Measurements from ENCODE around the gene KCNB1. TPM values are rescaled to one million over a fixed set of nuclear protein-coding genes. Genes with fewer than 3 reads are reported as not detected.

Gene KCNB1
- total RNA-seq, 1 donor from 2014 or later, result not detected

DNA sequence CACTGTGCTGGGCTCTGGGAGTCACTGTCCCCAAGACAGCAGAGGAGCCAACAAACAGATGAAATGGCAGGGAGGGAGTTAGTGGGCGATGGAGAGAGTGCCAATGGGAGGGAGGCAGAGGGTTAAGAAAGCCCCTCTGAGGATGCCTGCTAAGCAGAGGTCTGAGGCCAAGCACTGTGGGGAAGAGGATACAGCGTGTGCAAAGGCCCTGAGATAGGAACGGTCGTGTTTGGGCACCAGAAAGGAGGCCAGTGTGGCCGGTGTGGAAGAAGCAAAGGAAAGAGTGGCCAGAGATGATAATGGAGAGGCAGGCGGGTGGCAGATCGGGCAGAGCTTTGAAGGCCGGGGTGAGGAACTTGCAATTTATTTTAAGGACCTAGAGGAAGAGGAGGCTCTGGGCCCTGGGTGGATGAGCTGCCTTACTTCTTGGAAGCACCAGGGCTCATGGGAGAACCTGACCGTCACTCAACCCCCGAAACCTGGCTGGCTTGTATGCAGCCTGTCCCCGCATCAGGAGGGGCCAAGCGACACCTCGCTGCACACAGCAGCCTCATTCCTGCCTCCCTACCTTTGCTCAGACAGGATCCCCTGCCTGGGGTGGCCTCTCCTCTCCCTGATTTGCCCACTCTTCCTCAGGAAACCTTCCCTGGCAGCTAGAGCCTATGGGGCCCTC, 73.0 kb downstream of the KCNB1 start:
- peaks cover 21% of the 10 kb centered on the region for H3K27me3 Mint-ChIP-seq
- TF ChIP-seq, protein P1, sequence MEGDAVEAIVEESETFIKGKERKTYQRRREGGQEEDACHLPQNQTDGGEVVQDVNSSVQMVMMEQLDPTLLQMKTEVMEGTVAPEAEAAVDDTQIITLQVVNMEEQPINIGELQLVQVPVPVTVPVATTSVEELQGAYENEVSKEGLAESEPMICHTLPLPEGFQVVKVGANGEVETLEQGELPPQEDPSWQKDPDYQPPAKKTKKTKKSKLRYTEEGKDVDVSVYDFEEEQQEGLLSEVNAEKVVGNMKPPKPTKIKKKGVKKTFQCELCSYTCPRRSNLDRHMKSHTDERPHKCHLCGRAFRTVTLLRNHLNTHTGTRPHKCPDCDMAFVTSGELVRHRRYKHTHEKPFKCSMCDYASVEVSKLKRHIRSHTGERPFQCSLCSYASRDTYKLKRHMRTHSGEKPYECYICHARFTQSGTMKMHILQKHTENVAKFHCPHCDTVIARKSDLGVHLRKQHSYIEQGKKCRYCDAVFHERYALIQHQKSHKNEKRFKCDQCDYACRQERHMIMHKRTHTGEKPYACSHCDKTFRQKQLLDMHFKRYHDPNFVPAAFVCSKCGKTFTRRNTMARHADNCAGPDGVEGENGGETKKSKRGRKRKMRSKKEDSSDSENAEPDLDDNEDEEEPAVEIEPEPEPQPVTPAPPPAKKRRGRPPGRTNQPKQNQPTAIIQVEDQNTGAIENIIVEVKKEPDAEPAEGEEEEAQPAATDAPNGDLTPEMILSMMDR (IDR thresholded peaks at IDR 0.05), result no peak
- ATAC-seq (ENCODE audit: low read depth), result no peak
- CTCF ChIA-PET, result no interaction called here
- no peak overlapping the region for H3K4me3 Mint-ChIP-seq
- H3K4me1 Mint-ChIP-seq, result no peaks in the 10 kb centered on the region
- no peaks in the 10 kb centered on the region for H3K9me3 Mint-ChIP-seq
- DNase-seq, result no peak
- intact Hi-C loops (cut with micrococcal nuclease), result no loop called here
- H3K27ac Mint-ChIP-seq, result no peak overlapping the region
- no peaks in the 10 kb centered on the region for H3K36me3 Mint-ChIP-seq (ENCODE audit: low read depth)
- POLR2A ChIA-PET, result no interaction called here

DNA sequence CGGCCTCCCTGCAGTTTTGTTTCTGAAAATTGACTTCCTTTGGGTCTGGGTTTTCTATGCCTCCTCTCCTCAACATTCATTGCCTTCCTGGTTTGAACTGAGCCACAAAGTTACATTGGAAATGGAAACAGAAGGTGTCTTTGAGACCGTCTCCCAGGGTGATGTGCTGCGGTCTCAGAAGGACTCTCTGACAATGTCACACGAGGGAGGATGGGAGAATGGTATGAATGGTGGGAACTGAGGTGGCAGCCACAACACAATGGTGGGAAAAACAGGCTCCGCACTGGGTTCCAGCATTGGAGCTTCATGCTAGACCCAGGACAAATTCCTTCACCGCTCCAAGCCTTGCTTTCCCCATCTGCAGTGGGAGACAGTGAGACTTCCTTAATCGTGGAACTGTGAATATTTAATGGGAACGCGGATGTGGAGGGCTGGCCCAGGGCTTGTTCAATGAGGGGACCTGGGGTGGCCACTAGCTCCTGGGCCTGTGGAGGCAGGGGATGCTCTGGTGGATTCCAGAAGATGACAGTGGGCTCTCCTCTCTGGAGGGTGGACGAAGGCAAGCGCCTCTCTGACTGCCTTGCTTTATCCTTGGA, 73.9 kb downstream of the KCNB1 start:
- Mint-ChIP-seq H3K4me1 (no peaks in the 10 kb centered on the region), H3K36me3 (ENCODE audit: low read depth) (no peaks in the 10 kb centered on the region), H3K9me3 (no peaks in the 10 kb centered on the region), H3K27me3 (peaks cover 16% of the 10 kb centered on the region), H3K27ac (no peak overlapping the region), H3K4me3 (no peak overlapping the region)
- ATAC-seq (ENCODE audit: low read depth), result no peak
- CTCF ChIA-PET, result no interaction called here
- POLR2A ChIA-PET, result no interaction called here
- no peak for DNase-seq
- intact Hi-C loops (cut with micrococcal nuclease), result no loop called here
- TF ChIP-seq, protein P1 (IDR thresholded peaks at IDR 0.05), result no peak

DNA sequence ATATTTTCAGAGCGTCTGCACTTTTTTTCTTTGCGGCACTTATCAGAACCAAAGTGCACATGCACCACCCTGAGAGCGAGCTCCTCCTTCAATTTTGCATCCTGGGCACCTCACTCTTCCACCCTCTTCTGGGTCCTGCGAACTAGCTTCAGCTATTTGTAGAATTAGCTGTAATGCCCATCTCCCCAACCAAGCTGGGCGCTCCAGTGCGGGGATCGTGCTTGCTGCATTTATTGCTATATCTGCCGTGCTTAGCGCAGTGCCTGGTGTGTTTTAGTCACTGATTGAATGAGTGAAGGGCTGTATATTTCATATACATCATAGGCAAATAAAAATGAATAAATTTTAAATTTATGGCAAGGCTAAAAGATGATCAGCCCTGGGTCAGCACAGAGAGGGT, 75.8 kb downstream of the KCNB1 start:
- Mint-ChIP-seq H3K4me1 (no peaks in the 10 kb centered on the region), H3K36me3 (ENCODE audit: low read depth) (no peaks in the 10 kb centered on the region), H3K27ac (no peak overlapping the region), H3K9me3 (peaks cover 2% of the 10 kb centered on the region), H3K27me3 (peaks cover 20% of the 10 kb centered on the region), H3K4me3 (no peak overlapping the region)
- no peak for DNase-seq
- CTCF ChIA-PET, result no interaction called here
- ATAC-seq (ENCODE audit: low read depth), result no peak
- TF ChIP-seq, protein P1 (IDR thresholded peaks at IDR 0.05), result no peak
- intact Hi-C loops (cut with micrococcal nuclease), result no loop called here
- POLR2A ChIA-PET, result no interaction called here

DNA sequence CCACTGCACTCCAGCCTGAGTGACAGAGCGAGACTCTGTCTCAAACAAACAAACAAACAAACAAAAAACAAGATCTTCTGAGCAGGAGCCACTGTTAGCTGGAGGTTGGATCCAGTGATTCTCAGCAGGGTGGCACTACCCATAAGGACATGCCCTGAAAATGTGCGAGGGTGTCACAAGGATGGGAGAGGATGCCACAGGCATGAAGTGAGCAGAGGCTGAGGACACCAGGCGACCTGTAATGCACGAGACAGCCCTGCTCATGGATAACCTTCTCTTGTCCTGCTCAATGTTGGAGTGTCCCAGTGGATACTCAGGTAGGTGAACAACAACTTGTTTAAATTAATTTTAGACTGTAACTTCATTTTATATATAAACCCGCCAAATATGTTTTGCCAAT, 76.8 kb downstream of the KCNB1 start:
- Mint-ChIP-seq H3K4me1 (no peaks in the 10 kb centered on the region), H3K27me3 (peaks cover 20% of the 10 kb centered on the region), H3K36me3 (ENCODE audit: low read depth) (no peaks in the 10 kb centered on the region), H3K9me3 (peaks cover 2% of the 10 kb centered on the region), H3K4me3 (no peak overlapping the region), H3K27ac (no peak overlapping the region)
- POLR2A ChIA-PET, result no interaction called here
- CTCF ChIA-PET, result no interaction called here
- DNase-seq (no peak), ATAC-seq (ENCODE audit: low read depth) (no peak)
- TF ChIP-seq, protein P1 (IDR thresholded peaks at IDR 0.05), result no peak
- intact Hi-C loops (cut with micrococcal nuclease), result no loop called here

DNA sequence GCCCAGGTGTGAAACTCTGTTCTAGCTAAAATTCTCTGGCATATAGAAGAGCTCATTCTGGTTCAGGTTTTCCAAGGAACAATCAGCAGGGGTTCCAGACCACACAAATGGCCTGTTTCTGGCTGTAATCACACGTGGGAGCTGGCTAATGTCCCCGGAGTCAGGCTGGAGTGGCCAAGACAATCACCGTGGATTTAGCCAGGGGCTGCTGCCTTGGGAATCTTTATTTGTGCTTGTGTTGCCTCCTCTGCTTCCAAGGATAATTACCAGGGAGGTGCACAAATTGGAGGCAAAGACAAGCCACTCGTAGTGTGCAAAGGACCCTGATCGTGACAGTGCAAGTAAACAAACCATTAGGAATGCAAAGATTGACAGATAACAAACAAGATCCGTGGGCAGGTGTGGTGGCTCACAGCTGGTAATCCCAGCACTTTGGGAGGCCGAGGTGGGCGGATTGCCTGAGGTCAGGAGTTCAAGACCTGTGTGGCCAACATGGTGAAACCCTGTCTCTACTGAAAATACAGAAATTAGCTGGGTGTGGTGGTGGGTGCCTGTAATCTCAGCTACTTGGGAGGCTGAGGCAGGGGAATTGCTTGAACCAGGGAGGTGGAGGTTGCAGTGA, 77.3 kb downstream of the KCNB1 start:
- Mint-ChIP-seq H3K27me3 (peaks cover 20% of the 10 kb centered on the region), H3K4me1 (no peaks in the 10 kb centered on the region), H3K4me3 (no peak overlapping the region), H3K9me3 (peaks cover 2% of the 10 kb centered on the region), H3K27ac (no peak overlapping the region), H3K36me3 (ENCODE audit: low read depth) (no peaks in the 10 kb centered on the region)
- POLR2A ChIA-PET, result no interaction called here
- CTCF ChIA-PET, result no interaction called here
- DNase-seq (no peak), ATAC-seq (ENCODE audit: low read depth) (no peak)
- intact Hi-C loops (cut with micrococcal nuclease), result no loop called here
- TF ChIP-seq, protein P1 (IDR thresholded peaks at IDR 0.05), result no peak
